K562 (cell line): ENCODE measurements around the gene GALP. TPM values are rescaled to one million over a fixed set of nuclear protein-coding genes. Genes with fewer than 3 reads are reported as not detected.

Source experiments
- ARID3B ChIP-seq: fragments of 250-450 bp; sonication (Bioruptor Pico); IDR thresholded peaks from 2 replicates; pipeline ENCODE4 v1.4.0; 2020; ENCODE audit warnings: borderline replicate concordance
- GABPB2 ChIP-seq: fragments of 250-450 bp; sonication (Bioruptor Pico); conservative IDR thresholded peaks from 2 replicates; pipeline ENCODE4 v1.5.1; 2021; ENCODE audit warnings: mild to moderate bottlenecking
- HDGF ChIP-seq: fragments of 450-650 bp; IDR thresholded peaks from 2 replicates; pipeline ENCODE4 v1.6.1; 2016
- HNRNPUL1 ChIP-seq: fragments of 200-400 bp; formaldehyde crosslinking; IDR thresholded peaks from 2 replicates; pipeline ENCODE4 v1.6.1; 2017; ENCODE audit warnings: low read length
- KLF16 ChIP-seq: IDR thresholded peaks from 2 replicates; pipeline ENCODE4 v1.6.1; 2016; ENCODE audit warnings: antibody characterized with exemption
- NCOR1 ChIP-seq: fragments of 450-650 bp; IDR thresholded peaks from 2 replicates; pipeline ENCODE4 v1.6.1; 2016; ENCODE audit warnings: mild to moderate bottlenecking, moderate library complexity
- NELFE ChIP-seq: IDR thresholded peaks from 2 replicates; pipeline ENCODE4 v1.6.1; 2011; ENCODE audit warnings: mild to moderate bottlenecking; ENCODE audit not compliant: insufficient read depth, insufficient read length
- NFE2 ChIP-seq: IDR thresholded peaks from 2 replicates; pipeline ENCODE4 v1.6.1; 2014; ENCODE audit warnings: antibody characterized with exemption, low read depth
- NR3C1 ChIP-seq: sonication (generic); formaldehyde crosslinking; IDR thresholded peaks from 2 replicates; pipeline ENCODE4 v1.8.1; 2022; ENCODE audit warnings: missing genetic modification reagents
- NUFIP1 ChIP-seq: fragments of 450-650 bp; IDR thresholded peaks from 2 replicates; pipeline ENCODE4 v1.6.1; 2018; ENCODE audit not compliant: partially characterized antibody
- SRSF3 ChIP-seq: fragments of 200-400 bp; formaldehyde crosslinking; IDR thresholded peaks from 2 replicates; pipeline ENCODE4 v1.6.1; 2016; ENCODE audit warnings: mild to moderate bottlenecking, low read length, moderate library complexity; ENCODE audit not compliant: insufficient read depth
- ZNF76 ChIP-seq: fragments of 250-450 bp; sonication (Bioruptor Pico); IDR thresholded peaks from 2 replicates; pipeline ENCODE4 v1.4.0; 2020; ENCODE audit warnings: mild to moderate bottlenecking, moderate library complexity, borderline replicate concordance
- polyA plus RNA-seq, 8 experiments: library from polyadenylated mRNA; depleted of rRNA in 4 of 8; stranded (reverse) in 5 of 8; unstranded in 3 of 8; fragments of >200 nt; fragmentation: Nextera tagmentation in 2 of 8; fragmentation: Illumina TruSeq in 1 of 8; extraction: Ambion mirVana in 2 of 8; extraction: Trizol in 1 of 8; gene quantifications; 2 replicates each; pipeline versions ENCODE4 v1.2.1 to v1.2.3, GENCODE V29; 2011 to 2014; ENCODE audit warnings: inconsistent platforms in 1 of 8, missing spikeins in 1 of 8
- total RNA-seq, 7 experiments: library from RNA; depleted of rRNA in 6 of 7; stranded (reverse); fragments of >200 nt in 6 of 7; fragmentation: Illumina TruSeq in 2 of 7; extraction: Trizol in 2 of 7; gene quantifications; 2 replicates each; pipeline versions ENCODE4 v1.2.1 to v1.2.3, GENCODE V29; 2011 to 2021; ENCODE audit warnings: low replicate concordance in 1 of 7

GALP gene
- total and polyA plus RNA-seq, 9 of the 15 experiments (the other 6 are each of a cell fraction or from before 2014, with no cell fraction given), result not detected

GRCh38 chr19:56140583-56141416, 35.0 kb upstream of the GALP start, which contains the start of gene ZNF444 (continued):
- TF ChIP-seq ARID3B (no peak), NFE2 (peak; percentile 20; the same call in 1 of the 2 replicates), HDGF (no peak), HNRNPUL1 (no peak), NUFIP1 (no peak), ZNF76 (CRISPR knock-in tag) (peak; percentile 80; the same call in 1 of the 2 replicates), KLF16 (peak; percentile 23; the same call in 1 of the 2 replicates), NELFE (no peak), NR3C1 (CRISPR knock-in tag) (no peak), NCOR1 (no peak), GABPB2 (CRISPR knock-in tag) (no peak), SRSF3 (no peak)
- TF ChIP-seq, all 486 proteins: peak for 132
